HG03565 (cell line): ENCODE data around the gene PCDHGA7.
"Not testable (repeated sequence)": the region's sequence is repeated elsewhere in the genome, so short reads cannot be mapped to it uniquely, and the experiment has no call there.

ENCODE experiments used
- ATAC-seq: cut with Tn5 transposase; IDR thresholded peaks from one replicate; pipeline ENCODE4 v1.9.1; 2021; ENCODE audit warnings: mild to moderate bottlenecking, moderate library complexity; ENCODE audit not compliant: unreplicated experiment

Gene PCDHGA7

DNA sequence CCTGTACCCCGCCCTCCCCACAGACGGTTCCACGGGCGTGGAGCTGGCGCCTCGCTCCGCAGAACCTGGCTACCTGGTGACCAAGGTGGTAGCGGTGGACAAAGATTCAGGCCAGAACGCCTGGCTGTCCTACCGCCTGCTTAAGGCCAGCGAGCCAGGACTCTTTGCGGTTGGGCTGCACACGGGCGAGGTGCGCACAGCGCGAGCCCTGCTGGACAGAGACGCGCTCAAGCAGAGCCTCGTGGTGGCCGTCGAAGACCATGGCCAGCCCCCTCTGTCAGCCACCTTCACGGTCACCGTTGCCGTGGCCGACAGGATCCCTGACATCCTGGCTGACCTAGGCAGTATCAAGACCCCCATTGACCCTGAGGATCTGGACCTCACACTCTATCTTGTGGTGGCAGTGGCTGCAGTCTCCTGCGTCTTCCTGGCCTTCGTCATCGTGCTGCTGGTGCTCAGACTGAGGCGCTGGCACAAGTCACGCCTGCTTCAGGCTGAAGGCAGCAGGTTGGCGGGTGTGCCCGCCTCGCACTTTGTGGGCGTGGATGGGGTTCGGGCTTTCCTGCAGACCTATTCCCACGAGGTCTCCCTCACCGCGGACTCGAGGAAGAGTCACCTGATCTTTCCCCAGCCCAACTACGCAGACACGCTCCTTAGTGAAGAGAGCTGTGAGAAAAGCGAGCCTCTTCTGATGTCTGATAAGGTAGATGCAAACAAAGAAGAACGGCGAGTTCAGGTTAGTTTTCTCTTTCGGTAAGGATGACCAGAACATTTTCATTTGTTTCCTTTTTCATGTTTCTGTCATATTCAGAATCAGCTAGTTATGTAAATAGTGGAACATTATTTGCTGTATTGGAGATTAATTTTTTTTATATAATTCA, 16.3 kb upstream of the PCDHGA7 start:
- no peak for ATAC-seq

DNA sequence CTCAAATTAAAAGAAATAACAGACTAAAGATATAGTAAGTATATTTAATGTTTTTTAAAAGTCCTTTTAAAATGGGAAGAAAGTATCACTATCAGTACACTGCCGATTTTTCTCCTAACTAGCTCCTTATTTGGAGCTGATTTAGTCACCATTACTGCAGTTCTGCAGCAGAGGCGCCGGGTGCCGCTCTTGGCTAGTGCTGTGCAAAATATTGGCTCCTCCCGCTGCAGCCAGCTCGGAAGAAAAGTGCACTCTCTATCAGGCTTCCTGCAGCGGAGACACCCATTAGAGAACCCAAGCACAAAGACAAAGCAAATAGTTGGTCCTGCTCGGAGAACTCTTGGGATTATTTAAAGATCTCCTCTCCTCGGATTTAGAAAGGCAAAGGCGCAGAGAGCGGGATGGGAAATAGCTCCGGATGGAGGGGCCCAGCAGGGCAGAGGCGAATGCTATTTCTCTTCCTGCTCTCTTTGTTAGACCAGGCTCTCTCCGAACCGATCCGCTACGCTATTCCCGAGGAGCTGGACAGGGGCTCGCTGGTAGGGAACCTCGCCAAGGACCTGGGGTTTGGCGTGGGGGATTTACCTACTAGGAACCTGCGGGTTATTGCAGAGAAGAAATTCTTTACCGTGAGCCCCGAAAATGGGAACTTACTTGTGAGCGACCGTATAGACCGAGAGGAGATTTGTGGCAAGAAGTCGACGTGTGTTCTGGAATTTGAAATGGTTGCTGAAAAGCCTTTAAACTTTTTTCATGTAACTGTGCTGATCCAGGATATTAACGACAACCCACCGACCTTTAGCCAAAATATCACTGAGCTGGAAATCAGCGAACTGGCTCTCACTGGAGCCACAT, 12.3 kb upstream of the PCDHGA7 start, which contains the start of gene PCDHGB3:
PCDHGB3 (plus strand) TSS at position 249 of the 855 bp plus-strand sequence; CDS start at position 402, 153 bp downstream.
- peak; percentile 98 for ATAC-seq

DNA sequence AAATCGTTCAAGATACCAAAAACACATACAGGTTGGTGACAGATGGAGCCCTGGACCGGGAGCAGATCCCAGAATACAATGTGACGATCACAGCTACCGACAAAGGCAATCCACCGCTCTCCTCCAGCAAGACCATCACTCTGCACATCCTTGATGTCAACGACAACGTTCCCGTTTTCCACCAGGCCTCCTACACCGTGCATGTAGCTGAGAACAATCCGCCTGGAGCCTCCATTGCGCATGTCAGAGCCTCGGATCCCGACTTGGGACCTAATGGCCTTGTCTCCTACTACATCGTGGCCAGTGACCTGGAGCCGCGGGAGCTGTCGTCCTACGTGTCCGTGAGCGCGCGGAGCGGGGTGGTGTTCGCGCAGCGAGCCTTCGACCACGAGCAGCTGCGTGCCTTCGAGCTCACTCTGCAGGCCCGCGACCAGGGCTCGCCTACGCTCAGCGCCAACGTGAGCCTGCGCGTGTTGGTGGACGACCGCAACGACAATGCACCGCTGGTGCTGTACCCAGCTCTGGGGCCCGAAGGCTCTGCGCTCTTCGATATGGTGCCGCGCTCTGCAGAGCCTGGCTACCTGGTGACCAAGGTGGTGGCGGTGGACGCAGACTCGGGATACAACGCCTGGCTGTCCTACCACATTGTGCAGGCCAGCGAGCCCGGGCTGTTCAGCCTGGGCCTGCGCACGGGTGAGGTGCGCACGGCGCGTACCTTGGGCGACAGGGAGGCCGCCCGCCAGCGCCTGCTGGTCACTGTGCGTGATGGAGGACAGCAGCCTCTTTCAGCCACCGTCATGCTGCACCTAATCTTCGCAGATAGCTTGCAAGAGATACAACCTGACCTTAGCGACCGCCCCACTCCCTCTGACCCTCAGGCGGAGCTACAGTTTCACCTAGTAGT, 10.7 kb upstream of the PCDHGA7 start:
- no peak for ATAC-seq

DNA sequence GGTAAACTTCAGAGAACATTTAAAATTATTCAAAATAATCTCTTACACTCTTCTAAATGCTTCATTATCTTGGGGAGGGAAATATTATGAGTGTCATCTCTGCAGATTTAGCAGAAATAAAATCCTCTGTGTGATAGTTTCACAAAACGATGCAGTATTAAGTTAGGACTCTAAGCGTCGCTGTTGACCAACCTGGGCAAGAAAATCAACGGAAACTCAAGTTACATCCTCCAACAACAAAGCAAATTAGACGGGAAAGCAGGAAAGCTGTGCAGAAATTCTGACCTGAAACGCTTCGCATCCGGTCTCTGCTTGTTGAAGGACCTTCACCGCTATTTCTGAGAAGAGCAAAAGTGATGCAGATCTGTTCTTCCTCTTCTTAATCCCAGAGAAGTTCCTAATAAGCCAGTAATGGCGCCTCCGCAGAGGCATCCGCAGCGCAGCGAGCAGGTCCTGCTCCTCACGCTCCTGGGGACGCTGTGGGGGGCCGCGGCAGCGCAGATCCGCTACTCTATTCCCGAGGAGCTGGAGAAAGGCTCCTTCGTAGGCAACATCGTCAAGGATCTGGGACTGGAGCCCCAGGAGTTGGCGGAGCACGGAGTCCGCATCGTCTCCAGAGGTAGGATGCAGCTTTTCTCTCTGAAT, 8.7 kb upstream of the PCDHGA7 start, which contains the start of gene PCDHGA6:
PCDHGA6 (plus strand) TSS at position 219 of the 645 bp plus-strand sequence; CDS start at position 412, 193 bp downstream.
- no peak for ATAC-seq

DNA sequence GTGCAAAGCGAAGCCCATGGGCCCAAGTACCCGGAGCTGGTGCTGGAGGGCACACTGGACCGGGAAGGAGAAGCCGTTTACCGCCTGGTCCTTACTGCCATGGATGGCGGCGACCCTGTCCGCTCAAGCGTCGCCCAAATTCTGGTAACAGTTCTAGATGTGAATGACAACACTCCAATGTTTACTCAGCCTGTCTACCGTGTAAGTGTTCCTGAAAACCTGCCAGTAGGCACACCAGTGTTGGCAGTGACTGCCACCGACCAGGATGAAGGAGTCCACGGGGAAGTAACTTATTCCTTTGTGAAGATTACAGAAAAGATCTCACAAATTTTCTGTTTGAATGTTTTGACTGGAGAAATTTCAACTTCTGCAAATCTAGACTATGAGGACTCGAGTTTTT, 7.9 kb upstream of the PCDHGA7 start:
- ATAC-seq = no peak

DNA sequence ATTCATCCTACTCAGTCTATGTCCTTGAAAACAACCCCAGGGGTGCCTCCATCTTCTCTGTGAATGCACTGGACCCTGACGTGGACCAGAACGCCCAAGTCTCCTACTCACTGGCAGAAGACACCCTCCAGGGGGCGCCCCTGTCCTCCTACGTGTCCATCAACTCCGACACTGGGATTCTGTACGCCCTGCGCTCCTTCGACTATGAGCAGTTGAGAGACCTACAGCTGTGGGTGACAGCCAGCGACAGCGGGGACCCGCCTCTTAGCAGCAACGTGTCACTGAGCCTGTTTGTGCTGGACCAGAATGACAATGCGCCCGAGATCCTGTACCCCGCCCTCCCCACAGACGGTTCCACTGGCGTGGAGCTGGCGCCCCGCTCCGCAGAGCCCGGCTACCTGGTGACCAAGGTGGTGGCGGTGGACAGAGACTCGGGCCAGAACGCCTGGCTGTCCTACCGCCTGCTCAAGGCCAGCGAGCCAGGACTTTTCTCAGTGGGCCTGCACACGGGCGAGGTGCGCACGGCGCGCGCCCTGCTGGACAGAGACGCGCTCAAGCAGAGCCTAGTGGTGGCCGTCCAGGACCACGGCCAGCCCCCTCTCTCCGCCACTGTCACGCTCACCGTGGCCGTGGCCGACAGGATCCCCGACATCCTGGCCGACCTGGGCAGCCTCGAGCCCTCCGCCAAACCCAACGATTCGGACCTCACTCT, 6.9 kb upstream of the PCDHGA7 start:
- not testable (repeated sequence) for ATAC-seq

DNA sequence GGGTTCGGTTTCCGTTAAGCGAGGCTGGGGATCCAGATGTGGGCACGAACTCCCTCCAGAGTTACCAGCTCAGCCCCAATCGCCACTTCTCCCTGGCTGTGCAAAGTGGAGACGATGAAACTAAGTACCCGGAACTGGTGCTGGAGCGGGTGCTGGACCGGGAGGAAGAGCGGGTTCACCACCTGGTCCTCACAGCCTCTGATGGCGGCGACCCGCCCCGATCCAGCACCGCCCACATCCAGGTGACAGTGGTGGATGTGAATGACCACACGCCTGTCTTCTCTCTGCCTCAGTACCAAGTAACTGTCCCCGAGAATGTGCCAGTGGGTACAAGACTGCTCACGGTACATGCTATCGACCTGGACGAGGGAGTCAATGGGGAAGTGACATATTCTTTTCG, 803 bp downstream of the PCDHGA7 start:
- no peak for ATAC-seq

DNA sequence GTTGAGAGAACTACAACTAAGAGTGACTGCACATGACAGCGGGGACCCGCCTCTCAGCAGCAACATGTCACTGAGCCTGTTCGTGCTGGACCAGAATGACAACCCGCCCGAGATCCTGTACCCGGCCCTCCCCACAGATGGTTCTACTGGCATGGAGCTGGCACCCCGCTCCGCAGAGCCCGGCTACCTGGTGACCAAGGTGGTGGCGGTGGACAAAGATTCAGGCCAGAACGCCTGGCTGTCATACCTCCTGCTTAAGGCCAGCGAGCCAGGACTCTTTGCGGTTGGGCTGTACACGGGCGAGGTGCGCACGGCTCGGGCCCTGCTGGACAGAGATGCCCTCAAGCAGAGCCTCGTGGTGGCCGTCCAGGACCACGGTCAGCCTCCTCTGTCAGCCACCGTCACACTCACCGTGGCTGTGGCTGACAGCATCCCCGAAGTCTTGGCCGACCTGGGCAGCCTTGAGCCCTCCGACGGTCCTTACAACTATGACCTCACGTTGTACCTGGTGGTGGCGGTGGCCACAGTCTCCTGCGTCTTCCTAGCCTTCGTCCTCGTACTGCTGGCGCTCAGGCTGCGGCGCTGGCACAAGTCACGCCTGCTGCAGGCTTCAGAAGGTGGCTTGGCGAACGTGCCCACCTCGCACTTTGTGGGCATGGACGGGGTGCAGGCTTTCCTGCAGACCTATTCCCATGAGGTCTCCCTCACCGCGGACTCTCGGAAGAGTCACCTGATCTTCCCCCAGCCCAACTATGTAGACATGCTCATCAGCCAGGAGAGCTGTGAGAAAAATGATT, 2.1 kb downstream of the PCDHGA7 start:
- no peak for ATAC-seq

DNA sequence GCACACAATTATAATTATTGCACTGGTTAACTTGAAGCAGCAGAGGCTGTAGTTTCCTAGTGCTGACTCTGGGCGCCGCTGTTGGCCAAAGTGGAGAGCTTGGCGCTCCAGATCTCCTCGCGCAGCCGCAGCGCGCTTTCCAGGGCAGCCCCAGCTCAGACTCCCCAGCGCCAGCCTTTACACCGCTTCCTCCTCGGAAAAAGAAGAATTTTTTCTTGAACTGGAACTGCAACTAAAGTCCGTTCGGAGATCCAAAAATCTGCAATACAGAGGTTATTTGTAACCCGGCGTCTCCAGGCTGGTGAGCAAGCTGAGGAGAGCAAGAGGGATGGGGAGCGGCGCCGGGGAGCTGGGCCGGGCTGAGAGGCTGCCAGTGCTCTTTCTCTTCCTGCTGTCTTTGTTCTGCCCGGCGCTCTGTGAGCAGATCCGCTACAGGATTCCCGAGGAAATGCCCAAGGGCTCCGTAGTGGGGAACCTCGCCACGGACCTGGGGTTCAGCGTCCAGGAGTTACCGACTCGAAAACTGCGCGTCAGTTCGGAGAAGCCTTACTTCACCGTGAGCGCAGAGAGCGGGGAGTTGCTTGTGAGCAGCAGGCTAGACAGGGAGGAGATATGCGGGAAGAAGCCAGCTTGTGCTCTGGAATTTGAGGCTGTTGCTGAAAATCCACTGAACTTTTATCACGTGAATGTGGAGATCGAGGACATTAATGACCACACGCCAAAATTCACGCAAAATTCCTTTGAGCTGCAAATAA, 5.2 kb downstream of the PCDHGA7 start, which contains the start of gene PCDHGB4:
PCDHGB4 (plus strand) TSS at position 142 of the 755 bp plus-strand sequence; CDS start at position 329, 187 bp downstream.
- not testable (repeated sequence) for ATAC-seq

DNA sequence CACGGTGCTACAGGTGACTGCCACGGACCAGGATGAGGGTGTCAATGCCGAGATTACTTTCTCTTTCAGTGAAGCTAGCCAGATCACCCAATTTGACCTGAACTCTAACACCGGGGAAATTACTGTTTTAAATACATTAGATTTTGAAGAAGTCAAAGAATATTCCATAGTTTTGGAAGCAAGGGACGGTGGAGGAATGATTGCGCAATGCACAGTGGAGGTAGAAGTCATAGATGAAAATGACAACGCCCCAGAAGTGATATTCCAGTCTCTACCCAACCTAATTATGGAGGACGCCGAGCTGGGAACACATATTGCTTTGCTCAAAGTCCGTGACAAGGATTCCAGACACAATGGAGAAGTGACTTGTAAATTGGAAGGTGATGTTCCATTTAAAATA, 6.1 kb downstream of the PCDHGA7 start:
- ATAC-seq = no peak

DNA sequence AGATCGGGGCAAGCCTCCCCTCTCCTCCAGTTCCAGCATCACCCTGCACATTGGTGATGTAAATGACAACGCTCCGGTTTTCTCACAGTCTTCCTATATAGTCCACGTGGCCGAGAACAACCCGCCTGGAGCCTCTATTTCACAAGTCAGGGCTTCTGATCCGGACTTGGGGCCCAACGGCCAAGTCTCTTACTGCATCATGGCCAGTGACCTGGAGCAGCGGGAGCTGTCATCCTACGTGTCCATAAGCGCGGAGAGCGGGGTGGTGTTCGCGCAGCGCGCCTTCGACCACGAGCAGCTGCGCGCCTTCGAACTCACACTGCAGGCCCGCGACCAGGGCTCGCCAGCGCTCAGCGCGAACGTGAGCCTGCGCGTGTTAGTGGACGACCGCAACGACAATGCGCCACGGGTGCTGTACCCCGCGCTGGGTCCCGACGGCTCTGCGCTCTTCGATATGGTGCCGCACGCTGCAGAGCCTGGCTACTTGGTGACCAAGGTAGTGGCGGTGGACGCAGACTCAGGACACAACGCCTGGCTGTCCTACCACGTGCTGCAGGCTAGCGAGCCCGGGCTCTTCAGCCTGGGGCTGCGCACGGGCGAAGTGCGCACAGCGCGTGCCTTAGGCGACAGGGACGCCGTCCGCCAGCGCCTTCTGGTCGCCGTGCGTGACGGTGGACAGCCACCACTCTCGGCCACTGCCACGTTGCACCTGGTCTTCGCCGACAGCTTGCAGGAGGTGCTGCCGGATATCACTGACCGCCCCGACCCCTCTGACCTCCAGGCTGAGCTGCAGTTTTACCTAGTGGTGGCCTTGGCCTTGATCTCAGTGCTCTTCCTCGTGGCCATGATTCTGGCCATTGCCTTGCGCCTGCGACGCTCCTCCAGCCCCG, 6.9 kb downstream of the PCDHGA7 start:
- ATAC-seq = no peak

DNA sequence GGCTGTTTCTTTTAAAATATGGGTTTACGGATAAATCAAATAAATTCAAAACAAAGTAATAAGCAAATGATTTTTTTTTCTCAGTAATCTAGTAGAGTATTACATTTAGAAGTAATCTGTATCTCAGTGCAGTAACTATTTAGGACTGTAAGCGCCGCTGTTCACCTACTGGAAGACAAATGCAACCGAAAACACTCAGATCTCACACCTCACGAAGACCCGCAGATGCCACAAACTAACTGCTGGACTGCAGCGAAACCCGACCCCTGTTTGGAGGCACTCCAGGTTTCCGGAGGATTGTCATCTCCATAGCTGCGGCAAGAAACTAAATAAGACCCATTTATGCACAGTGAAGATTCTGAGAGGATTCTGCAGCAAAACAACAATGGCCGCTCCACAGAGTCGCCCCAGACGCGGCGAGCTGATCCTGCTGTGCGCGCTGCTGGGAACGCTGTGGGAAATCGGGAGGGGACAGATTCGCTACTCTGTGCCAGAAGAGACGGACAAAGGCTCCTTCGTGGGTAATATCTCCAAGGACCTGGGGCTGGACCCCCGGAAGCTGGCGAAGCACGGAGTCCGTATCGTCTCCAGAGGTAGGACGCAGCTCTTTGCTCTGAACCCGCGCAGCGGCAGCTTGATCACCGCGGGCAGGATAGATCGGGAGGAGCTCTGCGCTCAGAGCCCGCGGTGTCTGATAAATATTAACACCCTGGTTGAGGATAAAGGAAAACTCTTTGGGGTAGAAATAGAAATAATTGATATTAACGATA, 10.1 kb downstream of the PCDHGA7 start, which contains the start of gene PCDHGA8:
PCDHGA8 (plus strand) TSS at position 205 of the 770 bp plus-strand sequence; CDS start at position 386, 181 bp downstream.
- ATAC-seq = no peak

DNA sequence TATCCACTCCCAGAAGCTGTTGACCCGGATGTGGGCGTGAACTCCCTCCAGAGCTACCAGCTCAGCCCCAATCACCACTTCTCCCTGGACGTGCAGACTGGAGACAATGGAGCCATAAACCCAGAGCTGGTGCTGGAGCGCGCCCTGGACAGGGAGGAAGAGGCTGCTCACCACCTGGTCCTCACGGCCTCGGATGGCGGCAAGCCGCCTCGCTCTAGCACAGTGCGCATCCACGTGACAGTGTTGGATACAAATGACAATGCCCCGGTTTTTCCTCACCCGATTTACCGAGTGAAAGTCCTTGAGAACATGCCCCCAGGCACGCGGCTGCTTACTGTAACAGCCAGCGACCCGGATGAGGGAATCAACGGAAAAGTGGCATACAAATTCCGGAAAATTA, 10.7 kb downstream of the PCDHGA7 start:
- ATAC-seq = no peak

DNA sequence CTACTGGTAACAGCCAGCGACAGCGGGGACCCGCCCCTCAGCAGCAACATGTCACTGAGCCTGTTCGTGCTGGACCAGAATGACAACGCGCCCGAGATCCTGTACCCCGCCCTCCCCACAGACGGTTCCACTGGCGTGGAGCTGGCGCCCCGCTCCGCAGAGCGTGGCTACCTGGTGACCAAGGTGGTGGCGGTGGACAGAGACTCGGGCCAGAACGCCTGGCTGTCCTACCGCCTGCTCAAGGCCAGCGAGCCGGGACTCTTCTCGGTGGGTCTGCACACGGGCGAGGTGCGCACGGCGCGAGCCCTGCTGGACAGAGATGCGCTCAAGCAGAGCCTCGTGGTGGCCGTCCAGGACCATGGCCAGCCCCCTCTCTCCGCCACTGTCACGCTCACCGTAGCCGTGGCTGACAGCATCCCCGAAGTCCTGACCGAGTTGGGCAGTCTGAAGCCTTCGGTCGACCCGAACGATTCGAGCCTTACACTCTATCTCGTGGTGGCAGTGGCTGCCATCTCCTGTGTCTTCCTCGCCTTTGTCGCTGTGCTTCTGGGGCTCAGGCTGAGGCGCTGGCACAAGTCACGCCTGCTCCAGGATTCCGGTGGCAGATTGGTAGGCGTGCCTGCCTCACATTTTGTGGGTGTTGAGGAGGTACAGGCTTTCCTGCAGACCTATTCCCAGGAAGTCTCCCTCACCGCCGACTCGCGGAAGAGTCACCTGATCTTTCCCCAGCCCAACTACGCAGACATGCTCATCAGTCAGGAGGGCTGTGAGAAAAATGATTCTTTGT, 12.1 kb downstream of the PCDHGA7 start:
- ATAC-seq = not testable (repeated sequence)
